Measurements from ENCODE around the gene COBL. TPM values are rescaled to one million over a fixed set of nuclear protein-coding genes. Genes with fewer than 3 reads are reported as not detected.

Gene COBL
- total and polyA plus RNA-seq, 2 experiments from 2014 or later = 0.07 to 0.69 TPM

DNA sequence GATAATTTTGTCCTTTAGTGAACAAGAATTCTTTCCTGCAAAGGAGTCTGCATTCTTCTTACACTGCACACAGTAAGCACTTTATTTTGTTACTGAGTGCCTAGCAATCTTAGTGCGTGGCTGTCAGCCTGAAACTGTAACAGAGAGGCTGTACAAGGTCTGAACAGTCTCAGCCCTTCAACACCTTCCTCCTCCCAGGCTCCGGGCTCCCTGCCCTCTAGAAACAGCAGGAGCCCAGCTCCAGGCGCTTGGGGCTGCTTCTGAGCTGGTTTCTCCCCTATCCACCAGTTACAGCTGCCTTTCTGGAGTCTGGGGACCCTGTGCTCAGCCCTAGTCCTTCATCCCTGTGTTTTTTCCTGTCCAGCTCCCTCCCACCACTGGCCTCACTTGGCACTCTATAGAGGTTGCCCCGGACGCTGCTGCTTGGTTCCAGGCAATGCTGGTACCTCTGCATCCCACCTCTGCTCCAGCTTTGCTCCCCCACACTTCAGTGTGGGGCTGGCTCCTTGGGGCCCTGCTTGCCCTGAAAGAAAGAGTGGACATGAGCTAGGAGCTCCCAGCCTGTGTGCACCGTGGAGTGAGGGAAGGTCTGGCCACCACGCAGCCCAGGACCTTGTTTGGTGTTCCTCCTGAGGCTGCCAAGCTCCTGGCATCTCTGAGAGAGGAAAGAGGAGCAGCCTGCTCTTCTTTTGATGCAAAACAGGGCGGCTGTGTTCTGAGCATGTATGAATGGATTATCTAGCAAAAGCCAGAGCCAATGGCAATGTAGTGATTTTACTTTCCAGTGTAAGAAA, 282.7 kb downstream of the COBL start:
- H3K4me3 ChIP-seq = no peak overlapping the region
- no peaks in the 10 kb centered on the region for H3K27me3 ChIP-seq
- no peaks in the 10 kb centered on the region for H3K9me3 ChIP-seq (ENCODE audit: low read depth)
- H3K36me3 ChIP-seq = no peaks in the 10 kb centered on the region
- peak overlapping the region; percentile 87 for H3K27ac ChIP-seq
- DNase-seq (ENCODE audit: low read depth in 1 of 2, low spot score in 1 of 2) = peak; percentile 40 to 84
- H3K4me1 ChIP-seq (ENCODE audit: low read depth) = peaks cover 43% of the 10 kb centered on the region
- no peak for TF ChIP-seq CTCF (IDR thresholded peaks at IDR 0.05; ENCODE audit: low read depth, low read length)

DNA sequence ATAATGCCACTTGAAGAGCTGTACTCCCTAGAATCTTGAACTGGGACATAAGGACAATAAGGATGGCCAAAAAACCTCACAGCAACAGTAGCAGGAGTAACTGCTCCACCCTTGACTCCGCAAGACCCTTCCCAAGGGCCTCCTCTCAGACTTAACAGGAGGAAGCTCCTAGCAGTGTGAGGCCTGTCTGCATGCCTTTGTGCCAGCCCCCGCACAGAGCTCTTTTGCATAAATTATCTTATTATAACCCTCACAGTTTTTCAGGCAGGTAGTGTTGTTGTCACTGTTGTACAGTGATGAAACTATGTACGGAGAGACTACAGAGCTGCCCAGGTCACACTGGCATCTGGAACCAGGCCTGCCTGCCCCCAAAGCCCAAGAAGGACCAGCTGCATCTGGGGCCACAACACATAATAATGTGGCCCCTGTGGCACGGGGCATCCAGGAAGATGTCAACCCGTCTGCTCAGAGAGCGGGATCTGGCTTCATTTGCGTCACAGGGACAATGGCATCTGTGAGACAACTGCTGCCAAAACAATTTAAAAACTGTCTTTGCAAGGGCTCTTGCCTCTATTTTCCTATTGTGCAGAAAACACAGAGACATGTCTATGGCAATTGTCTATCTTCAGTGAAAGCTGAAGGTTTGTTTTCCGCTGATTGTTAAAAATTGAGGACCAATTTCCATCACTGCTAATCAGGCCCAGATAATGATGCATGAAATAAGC, 284.7 kb downstream of the COBL start:
- no peak overlapping the region for H3K27ac ChIP-seq
- no peak for TF ChIP-seq CTCF (IDR thresholded peaks at IDR 0.05; ENCODE audit: low read depth, low read length)

GRCh38 chr7:51031216-51031615, 285.4 kb downstream of the COBL start:
- Histone ChIP-seq H3K4me3 (no peak overlapping the region), H3K4me1 (ENCODE audit: low read depth) (peaks cover 43% of the 10 kb centered on the region), H3K36me3 (no peaks in the 10 kb centered on the region), H3K9me3 (ENCODE audit: low read depth) (no peaks in the 10 kb centered on the region), H3K27ac (no peak overlapping the region), H3K27me3 (no peaks in the 10 kb centered on the region)
- no peak for DNase-seq (ENCODE audit: low read depth in 1 of 2, low spot score in 1 of 2)
- TF ChIP-seq CTCF (IDR thresholded peaks at IDR 0.05; ENCODE audit: low read depth, low read length) = no peak

More for the DNA sequence above, 284.7 kb downstream of the COBL start:
- Histone ChIP-seq H3K9me3 (ENCODE audit: low read depth) (no peaks in the 10 kb centered on the region), H3K4me1 (ENCODE audit: low read depth) (peaks cover 43% of the 10 kb centered on the region), H3K36me3 (no peaks in the 10 kb centered on the region), H3K4me3 (no peak overlapping the region), H3K27me3 (no peaks in the 10 kb centered on the region)
- DNase-seq (ENCODE audit: low read depth in 1 of 2, low spot score in 1 of 2) = no peak

DNA sequence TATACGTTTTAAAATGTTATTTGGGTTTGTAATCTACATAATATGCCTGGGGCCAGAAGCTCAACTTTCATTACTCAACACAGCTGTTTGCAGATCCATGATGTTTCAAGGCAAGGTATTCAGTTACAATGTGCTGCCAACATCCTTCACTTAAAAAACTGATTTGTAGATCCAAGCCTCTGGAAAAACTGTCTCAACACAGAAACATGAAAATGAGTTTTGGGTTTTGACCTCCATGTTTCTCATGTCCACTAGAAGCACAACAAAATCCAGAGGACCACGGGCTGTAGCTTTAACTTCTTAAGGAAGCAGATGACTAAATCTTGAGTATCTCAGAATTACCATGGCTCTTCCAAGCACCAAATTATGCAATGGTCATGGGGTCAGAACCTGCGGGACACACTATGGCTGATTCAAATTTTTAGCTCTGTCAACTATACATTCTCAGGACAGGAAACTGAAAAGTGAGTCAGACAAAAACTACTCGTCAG, 286.9 kb downstream of the COBL start:
- Histone ChIP-seq H3K9me3 (ENCODE audit: low read depth) (no peaks in the 10 kb centered on the region), H3K4me3 (no peak overlapping the region), H3K27me3 (no peaks in the 10 kb centered on the region), H3K36me3 (no peaks in the 10 kb centered on the region), H3K4me1 (ENCODE audit: low read depth) (peaks cover 33% of the 10 kb centered on the region), H3K27ac (no peak overlapping the region)
- DNase-seq (ENCODE audit: low read depth in 1 of 2, low spot score in 1 of 2) = peak in 1 of 2 donors; percentile 79
- no peak for TF ChIP-seq CTCF (IDR thresholded peaks at IDR 0.05; ENCODE audit: low read depth, low read length)

GRCh38 chr7:51029131-51029530, 287.5 kb downstream of the COBL start:
- Histone ChIP-seq H3K27me3 (no peaks in the 10 kb centered on the region), H3K4me1 (ENCODE audit: low read depth) (peaks cover 27% of the 10 kb centered on the region), H3K36me3 (no peaks in the 10 kb centered on the region), H3K4me3 (no peak overlapping the region), H3K9me3 (ENCODE audit: low read depth) (no peaks in the 10 kb centered on the region), H3K27ac (no peak overlapping the region)
- no peak for TF ChIP-seq CTCF (IDR thresholded peaks at IDR 0.05; ENCODE audit: low read depth, low read length)
- no peak for DNase-seq (ENCODE audit: low read depth in 1 of 2, low spot score in 1 of 2)
